ENCODE data around the gene PRR12.

The PRR12 gene

DNA sequence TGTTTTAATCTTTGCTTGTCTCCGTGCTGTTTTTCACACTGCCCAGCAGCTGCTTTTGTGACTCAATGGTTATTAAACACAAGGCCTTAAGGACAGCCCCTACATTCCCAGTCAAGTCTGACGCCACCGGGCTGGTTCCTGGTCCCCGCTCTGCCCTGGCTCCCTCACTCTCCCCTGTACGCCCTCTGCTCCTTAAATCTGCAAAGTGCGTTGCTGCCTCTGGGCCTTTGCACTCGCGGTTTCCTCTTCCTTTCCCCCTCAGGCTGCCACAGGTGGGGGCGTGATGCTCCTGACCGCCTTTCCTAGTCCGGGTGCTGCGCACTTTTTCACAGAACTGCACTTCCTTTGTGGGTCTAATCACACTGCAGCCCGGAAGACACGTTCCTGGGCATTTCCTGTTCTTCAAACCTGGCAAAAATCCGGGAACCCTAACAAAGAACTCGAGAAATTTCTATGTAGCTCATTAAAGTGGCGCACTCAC, 36.2 kb upstream of the PRR12 start:
- TF ChIP-seq, protein P1, sequence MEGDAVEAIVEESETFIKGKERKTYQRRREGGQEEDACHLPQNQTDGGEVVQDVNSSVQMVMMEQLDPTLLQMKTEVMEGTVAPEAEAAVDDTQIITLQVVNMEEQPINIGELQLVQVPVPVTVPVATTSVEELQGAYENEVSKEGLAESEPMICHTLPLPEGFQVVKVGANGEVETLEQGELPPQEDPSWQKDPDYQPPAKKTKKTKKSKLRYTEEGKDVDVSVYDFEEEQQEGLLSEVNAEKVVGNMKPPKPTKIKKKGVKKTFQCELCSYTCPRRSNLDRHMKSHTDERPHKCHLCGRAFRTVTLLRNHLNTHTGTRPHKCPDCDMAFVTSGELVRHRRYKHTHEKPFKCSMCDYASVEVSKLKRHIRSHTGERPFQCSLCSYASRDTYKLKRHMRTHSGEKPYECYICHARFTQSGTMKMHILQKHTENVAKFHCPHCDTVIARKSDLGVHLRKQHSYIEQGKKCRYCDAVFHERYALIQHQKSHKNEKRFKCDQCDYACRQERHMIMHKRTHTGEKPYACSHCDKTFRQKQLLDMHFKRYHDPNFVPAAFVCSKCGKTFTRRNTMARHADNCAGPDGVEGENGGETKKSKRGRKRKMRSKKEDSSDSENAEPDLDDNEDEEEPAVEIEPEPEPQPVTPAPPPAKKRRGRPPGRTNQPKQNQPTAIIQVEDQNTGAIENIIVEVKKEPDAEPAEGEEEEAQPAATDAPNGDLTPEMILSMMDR (IDR thresholded peaks at IDR 0.05; ENCODE audit: unreplicated experiment in 3 of 3), result no peak
- Mint-ChIP-seq H3K36me3 (ENCODE audit: low read depth) (peaks cover 48% of the 10 kb centered on the region), H3K27me3 (ENCODE audit: low read depth) (peaks cover 3% of the 10 kb centered on the region), H3K9me3 (no peaks in the 10 kb centered on the region), H3K4me3 (no peak overlapping the region), H3K4me1 (no peaks in the 10 kb centered on the region), H3K27ac (peak overlapping the region in 1 of 3 experiments; percentile 20)

DNA sequence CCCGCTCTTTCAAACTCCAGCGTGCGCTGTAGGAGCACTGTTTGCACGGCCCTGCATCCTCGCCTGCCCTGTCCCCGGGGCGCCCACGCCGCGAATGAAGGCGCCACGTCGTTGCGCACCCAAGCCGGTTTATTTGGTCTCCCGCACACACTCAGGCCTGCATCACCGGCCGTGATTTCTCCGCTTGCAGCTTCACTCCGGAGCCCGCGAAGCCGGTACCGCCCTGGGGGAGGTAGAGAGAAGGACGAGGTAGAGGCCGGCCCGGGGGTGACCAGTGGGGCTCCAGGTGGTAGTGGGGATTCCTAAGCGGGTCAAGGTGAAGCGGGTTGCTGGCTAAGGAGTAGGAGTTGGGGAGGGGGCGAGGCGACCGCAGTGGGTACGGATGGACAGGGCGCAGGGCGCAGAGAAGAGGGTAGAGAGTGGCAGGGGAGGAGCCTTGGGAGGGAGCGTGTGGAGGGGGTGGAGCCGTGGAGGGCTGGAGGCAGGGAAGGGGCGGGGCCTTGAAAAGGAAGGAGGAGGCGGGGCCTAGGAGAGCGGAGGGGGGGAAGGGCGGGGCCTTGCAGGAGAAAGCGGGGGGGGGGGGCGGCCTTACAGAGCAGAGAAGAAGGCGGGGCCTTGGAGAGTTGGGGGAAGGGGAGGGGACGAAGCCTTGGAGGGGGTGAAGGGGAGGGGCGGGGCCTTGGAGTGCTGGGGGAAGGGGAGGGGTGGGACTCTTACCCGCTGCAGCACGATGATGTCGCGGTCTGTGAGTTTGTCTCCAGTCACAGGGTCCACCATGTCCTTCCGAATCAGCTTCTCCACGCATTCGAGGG, 35.2 kb upstream of the PRR12 start:
- H3K9me3 Mint-ChIP-seq, result no peaks in the 10 kb centered on the region

DNA sequence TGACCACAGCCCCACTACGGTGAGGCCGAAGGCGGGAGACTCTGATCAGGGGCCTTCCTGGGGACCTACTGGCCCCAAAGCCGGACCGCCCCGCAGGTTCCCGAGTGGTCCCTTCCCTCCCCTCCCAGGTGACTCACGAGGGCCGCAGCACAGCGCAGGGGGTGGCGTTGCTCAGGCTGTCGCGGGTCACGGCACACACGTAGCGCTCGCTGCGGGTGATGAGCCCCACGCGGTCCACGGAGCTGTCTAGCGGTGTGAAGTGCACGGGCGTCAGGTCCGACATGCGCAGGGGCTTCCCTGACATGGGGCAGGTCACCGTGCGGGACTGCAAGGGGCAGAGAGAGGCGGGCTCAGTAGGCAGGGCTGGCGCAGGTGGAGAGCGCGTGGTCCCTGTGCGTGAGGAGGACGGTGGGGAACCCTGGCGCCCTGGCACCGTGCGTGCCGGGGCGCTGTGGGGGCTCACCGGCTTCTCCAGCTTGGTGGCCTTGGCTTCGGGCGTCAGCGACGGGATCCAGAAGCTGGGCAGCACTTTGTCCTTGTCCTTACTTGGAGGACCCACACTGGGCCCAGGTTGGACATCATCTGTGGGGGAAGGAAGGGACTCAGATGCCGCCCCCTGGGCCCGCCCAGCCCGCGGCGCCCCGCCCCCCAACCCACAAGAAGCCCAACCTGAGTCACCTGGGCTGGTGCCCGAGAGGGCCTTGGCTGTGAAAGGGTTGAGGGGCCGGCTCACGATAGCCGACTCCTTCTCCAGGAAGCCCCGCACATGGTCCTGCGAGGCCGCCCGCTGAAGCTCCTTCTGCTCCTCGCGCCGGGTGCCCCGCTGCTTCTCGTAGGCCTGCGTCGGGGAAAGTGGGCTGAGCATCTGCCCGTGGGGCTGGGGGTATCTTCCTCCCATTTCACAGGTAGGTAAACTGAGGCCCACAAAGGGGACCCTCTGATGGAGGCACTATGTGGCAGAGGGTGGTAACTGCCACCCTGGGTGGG, 34.3 kb upstream of the PRR12 start:
- Mint-ChIP-seq H3K27ac (no peak overlapping the region), H3K4me3 (no peak overlapping the region), H3K27me3 (ENCODE audit: low read depth) (peaks cover 3% of the 10 kb centered on the region), H3K9me3 (no peaks in the 10 kb centered on the region), H3K36me3 (ENCODE audit: low read depth) (peaks cover 49% of the 10 kb centered on the region), H3K4me1 (no peaks in the 10 kb centered on the region)
- TF ChIP-seq, protein P1 (IDR thresholded peaks at IDR 0.05; ENCODE audit: unreplicated experiment in 3 of 3), result no peak

More for the DNA sequence above, 35.2 kb upstream of the PRR12 start:
- Mint-ChIP-seq H3K27ac (no peak overlapping the region), H3K4me1 (no peaks in the 10 kb centered on the region), H3K36me3 (ENCODE audit: low read depth) (peaks cover 52% of the 10 kb centered on the region), H3K27me3 (ENCODE audit: low read depth) (peaks cover 3% of the 10 kb centered on the region), H3K4me3 (no peak overlapping the region)
- TF ChIP-seq, protein P1 (IDR thresholded peaks at IDR 0.05; ENCODE audit: unreplicated experiment in 3 of 3), result no peak

DNA sequence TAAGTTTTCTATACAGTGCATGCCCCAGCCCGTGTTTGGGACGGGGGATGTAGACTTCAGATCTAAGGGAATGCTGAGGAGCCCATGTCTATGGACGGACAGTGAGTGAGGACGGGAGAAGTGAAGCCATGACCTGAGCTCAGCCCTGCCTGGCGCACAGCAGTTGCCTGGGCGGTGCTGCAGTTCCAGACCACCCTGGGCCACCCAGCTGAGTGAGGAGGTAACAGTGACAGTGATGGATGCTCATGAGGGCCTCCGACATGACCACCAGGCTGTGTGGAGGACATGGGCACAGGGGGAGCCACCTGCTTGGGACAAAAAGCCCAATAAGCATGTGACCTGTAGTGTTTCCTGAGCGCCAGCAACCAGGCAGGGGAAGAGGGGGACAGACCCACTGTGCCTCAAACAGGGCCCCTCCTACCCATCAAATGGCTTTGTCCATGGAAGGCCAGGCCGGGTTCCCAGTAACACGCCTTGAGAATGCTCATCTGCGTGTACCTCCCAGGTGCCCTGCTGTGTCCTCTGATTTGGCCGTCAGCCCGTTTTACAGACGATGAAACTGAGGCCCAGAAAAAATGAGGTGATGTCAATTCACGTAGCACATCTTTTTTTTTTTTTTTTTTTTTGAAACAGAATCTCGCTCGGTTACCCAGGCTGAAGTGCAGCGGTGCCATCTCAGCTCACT, 33.2 kb upstream of the PRR12 start:
- Mint-ChIP-seq H3K9me3 (no peaks in the 10 kb centered on the region), H3K4me3 (no peak overlapping the region), H3K27ac (peak overlapping the region in 1 of 3 experiments; percentile 66), H3K27me3 (ENCODE audit: low read depth) (peaks cover 3% of the 10 kb centered on the region), H3K36me3 (ENCODE audit: low read depth) (peaks cover 46% of the 10 kb centered on the region), H3K4me1 (no peaks in the 10 kb centered on the region)
- TF ChIP-seq, protein P1 (IDR thresholded peaks at IDR 0.05; ENCODE audit: unreplicated experiment in 3 of 3), result no peak

DNA sequence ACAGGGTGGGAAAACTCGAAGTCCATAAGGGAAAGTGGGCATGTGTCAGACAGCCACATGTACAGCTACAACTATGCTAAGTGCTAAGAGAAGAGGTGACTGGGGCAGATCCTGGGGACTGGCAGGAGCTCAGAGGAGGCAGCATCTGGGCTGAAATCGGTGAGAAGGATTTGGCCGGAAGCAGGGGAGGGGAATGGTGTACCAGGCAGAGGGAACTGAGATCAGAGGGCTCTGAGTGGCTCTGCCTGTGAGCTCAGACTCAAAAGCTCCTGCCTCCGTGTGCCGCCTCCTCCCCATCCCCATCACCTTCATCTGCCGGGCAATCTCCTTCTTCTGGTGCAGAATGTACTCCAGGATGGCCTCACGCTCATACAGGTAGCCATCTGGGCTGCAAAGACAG, 32.4 kb upstream of the PRR12 start:
- Mint-ChIP-seq H3K36me3 (ENCODE audit: low read depth) (peaks cover 43% of the 10 kb centered on the region), H3K4me3 (no peak overlapping the region), H3K9me3 (no peaks in the 10 kb centered on the region), H3K4me1 (no peaks in the 10 kb centered on the region), H3K27me3 (ENCODE audit: low read depth) (peaks cover 3% of the 10 kb centered on the region), H3K27ac (no peak overlapping the region)
- TF ChIP-seq, protein P1 (IDR thresholded peaks at IDR 0.05; ENCODE audit: unreplicated experiment in 3 of 3), result no peak
